KMS-11 (cell line): ENCODE data around the gene SALL1.

Source experiments
- H2AFZ ChIP-seq: fragments of 200-600 bp; sonication (generic); 2 replicates; pipeline ENCODE4 v1.6.1; 2016; ENCODE audit warnings: antibody characterized with exemption, mixed run types, low read depth
- H3K27ac ChIP-seq: fragments of 200-600 bp; sonication (generic); 2 replicates; pipeline ENCODE4 v1.6.1; 2016; ENCODE audit warnings: mild to moderate bottlenecking, mixed run types
- H3K27me3 ChIP-seq: fragments of 200-600 bp; sonication (generic); 2 replicates; pipeline ENCODE4 v1.6.1; 2017; ENCODE audit warnings: mild to moderate bottlenecking, low read depth, mixed run types, moderate library complexity; ENCODE audit not compliant: insufficient read depth
- H3K36me3 ChIP-seq: fragments of 200-600 bp; sonication (generic); 2 replicates; pipeline ENCODE4 v1.6.1; 2017; ENCODE audit warnings: mild to moderate bottlenecking, mixed run types; ENCODE audit not compliant: insufficient read depth
- H3K4me1 ChIP-seq: fragments of 200-600 bp; sonication (generic); 2 replicates; pipeline ENCODE4 v1.6.1; 2016; ENCODE audit warnings: mild to moderate bottlenecking, low read depth, mixed run types; ENCODE audit not compliant: poor library complexity, severe bottlenecking
- H3K4me2 ChIP-seq: fragments of 200-600 bp; sonication (generic); 2 replicates; pipeline ENCODE4 v1.7.0; 2016; ENCODE audit warnings: mild to moderate bottlenecking, mixed run types
- H3K4me3 ChIP-seq: fragments of 200-600 bp; sonication (generic); IDR thresholded peaks from 2 replicates; pipeline ENCODE4 v1.6.1; 2017; ENCODE audit warnings: low read depth, low read length, mixed read lengths; ENCODE audit not compliant: insufficient read depth
- H3K79me2 ChIP-seq: fragments of 200-600 bp; sonication (generic); 2 replicates; pipeline ENCODE4 v1.6.1; 2016; ENCODE audit warnings: low read depth, mixed run types; ENCODE audit not compliant: insufficient read depth
- H3K9ac ChIP-seq: fragments of 200-600 bp; sonication (generic); 2 replicates; pipeline ENCODE4 v1.6.1; 2016; ENCODE audit warnings: mild to moderate bottlenecking, mixed run types
- H4K20me1 ChIP-seq: fragments of 200-600 bp; sonication (generic); 2 replicates; pipeline ENCODE4 v1.6.1; 2016; ENCODE audit warnings: mild to moderate bottlenecking, mixed run types; ENCODE audit not compliant: insufficient read depth
- TF ChIP-seq, protein P1 (sequence below): fragments of 200-600 bp; sonication (generic); conservative IDR thresholded peaks from 2 replicates; pipeline ENCODE4 v1.6.1; 2017; ENCODE audit warnings: low read depth, mild to moderate bottlenecking, antibody characterized with exemption, low read length, moderate library complexity, mixed read lengths

Gene SALL1

GRCh38 chr16:51151435-51151960 is 428 bp upstream of the SALL1 start:
- Histone ChIP-seq H3K27me3 (no peaks in the 10 kb centered on the region), H3K4me1 (no peaks in the 10 kb centered on the region), H3K9ac (no peak overlapping the region), H4K20me1 (no peaks in the 10 kb centered on the region), H2AFZ (no peak overlapping the region), H3K4me2 (no peak overlapping the region), H3K27ac (no peak overlapping the region), H3K4me3 (no peak overlapping the region), H3K79me2 (no peaks in the 10 kb centered on the region), H3K36me3 (no peaks in the 10 kb centered on the region)
- TF ChIP-seq, protein P1, sequence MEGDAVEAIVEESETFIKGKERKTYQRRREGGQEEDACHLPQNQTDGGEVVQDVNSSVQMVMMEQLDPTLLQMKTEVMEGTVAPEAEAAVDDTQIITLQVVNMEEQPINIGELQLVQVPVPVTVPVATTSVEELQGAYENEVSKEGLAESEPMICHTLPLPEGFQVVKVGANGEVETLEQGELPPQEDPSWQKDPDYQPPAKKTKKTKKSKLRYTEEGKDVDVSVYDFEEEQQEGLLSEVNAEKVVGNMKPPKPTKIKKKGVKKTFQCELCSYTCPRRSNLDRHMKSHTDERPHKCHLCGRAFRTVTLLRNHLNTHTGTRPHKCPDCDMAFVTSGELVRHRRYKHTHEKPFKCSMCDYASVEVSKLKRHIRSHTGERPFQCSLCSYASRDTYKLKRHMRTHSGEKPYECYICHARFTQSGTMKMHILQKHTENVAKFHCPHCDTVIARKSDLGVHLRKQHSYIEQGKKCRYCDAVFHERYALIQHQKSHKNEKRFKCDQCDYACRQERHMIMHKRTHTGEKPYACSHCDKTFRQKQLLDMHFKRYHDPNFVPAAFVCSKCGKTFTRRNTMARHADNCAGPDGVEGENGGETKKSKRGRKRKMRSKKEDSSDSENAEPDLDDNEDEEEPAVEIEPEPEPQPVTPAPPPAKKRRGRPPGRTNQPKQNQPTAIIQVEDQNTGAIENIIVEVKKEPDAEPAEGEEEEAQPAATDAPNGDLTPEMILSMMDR = no peak

DNA sequence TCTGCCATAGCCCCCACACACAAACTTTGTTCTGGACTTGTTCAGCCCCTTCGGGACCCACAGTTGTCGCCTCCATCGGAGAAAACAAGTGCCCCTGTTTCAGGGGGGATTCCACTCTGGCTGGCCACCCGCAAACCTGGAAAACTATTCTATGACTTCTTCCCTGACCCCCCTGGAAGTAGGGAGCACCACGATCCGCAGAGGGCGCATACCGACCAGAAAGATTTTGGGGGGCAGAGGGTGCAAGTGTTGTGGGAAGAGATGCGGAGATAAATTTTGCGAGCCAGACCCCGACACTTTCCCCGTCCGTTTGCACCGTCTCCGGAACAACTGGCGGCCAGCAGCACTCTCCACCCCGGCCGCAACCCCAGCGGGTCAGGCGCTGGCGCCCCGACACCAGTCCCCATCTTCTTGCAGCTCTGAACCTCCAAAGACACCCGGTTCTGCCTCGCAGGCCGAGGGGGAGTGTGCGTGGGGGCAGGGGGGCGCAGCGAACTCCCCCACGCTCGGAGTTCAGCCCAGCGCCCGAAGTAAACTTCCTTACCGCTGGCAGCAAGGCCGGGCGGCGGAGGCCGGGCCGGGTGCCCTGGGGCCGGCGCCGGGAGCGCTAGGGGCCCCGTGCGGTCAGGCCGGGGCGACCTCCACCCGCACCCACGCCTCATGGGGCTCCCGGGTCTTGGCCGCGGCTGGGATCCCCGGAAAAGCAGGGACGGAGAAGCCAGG is 744 bp downstream of the SALL1 start:
- TF ChIP-seq, protein P1 = no peak
- Histone ChIP-seq H3K4me1 (no peaks in the 10 kb centered on the region), H4K20me1 (no peaks in the 10 kb centered on the region), H3K27ac (no peak overlapping the region), H3K4me2 (no peak overlapping the region), H3K36me3 (no peaks in the 10 kb centered on the region), H3K79me2 (no peaks in the 10 kb centered on the region), H2AFZ (no peak overlapping the region), H3K4me3 (no peak overlapping the region), H3K9ac (no peak overlapping the region), H3K27me3 (no peaks in the 10 kb centered on the region)

DNA sequence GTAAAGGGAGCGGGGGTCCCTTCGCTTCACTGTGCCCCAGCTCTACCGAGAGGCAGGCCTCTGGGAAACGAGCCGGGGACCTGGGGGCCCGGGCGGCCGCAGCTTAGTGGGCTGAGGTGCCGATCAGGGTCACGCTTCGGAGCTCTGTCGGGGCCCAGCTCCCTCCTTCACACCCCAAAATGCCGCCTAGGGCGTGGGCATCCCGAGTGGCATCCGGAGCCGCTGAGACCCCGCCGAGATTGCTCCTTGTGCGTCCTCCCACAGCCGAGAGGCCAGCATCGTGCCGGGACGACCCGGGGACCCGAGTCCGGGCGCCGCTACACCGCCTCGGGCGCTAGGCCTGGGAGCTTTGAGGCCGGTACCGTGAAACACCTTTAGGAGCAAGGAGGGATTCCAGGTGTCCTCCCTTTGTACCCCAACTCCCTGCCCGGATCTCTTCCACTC is 1.3 kb downstream of the SALL1 start:
- Histone ChIP-seq H3K27me3 (no peaks in the 10 kb centered on the region), H3K4me3 (no peak overlapping the region), H4K20me1 (no peaks in the 10 kb centered on the region), H3K36me3 (no peaks in the 10 kb centered on the region), H3K4me1 (no peaks in the 10 kb centered on the region), H3K27ac (no peak overlapping the region), H2AFZ (no peak overlapping the region), H3K9ac (no peak overlapping the region), H3K4me2 (no peak overlapping the region), H3K79me2 (no peaks in the 10 kb centered on the region)
- TF ChIP-seq, protein P1 = no peak

- H2AFZ ChIP-seq = no peak overlapping the region
- H3K9ac ChIP-seq = no peak overlapping the region
- H3K36me3 ChIP-seq = no peaks in the 10 kb centered on the region
- no peak overlapping the region for H3K27ac ChIP-seq
- H3K4me1 ChIP-seq = no peaks in the 10 kb centered on the region
- H3K4me3 ChIP-seq = no peak overlapping the region
- no peaks in the 10 kb centered on the region for H3K79me2 ChIP-seq
- H3K27me3 ChIP-seq = no peaks in the 10 kb centered on the region
- no peaks in the 10 kb centered on the region for H4K20me1 ChIP-seq
- no peak overlapping the region for H3K4me2 ChIP-seq
- TF ChIP-seq, protein P1 = no peak
Observed at GRCh38 chr16:51149251-51149661, 1.8 kb downstream of the SALL1 start.
